Measurements from ENCODE around the gene TIMM10.
A peak's percentile ranks its signal among the peaks of the same experiment; 100 is the strongest.

TIMM10 gene

GRCh38 chr11:57497303-57498247, 33.0 kb downstream of the TIMM10 start:
- in situ Hi-C loops (cut with HindIII; ENCODE audit: low pct_unique_long_range_greater_than_20kb, low sequenced_read_pairs), result no loop called here
- TF ChIP-seq JUND (IDR thresholded peaks at IDR 0.05; ENCODE audit: low read depth), result no peak
- no peak for DNase-seq (ENCODE audit: low read depth in 1 of 2, low spot score in 1 of 2)

GRCh38 chr11:57496109-57496820, 34.3 kb downstream of the TIMM10 start:
- no peak for TF ChIP-seq JUND (IDR thresholded peaks at IDR 0.05; ENCODE audit: low read depth)
- no peak for DNase-seq (ENCODE audit: low read depth in 1 of 2, low spot score in 1 of 2)
- in situ Hi-C loops (cut with HindIII; ENCODE audit: low pct_unique_long_range_greater_than_20kb, low sequenced_read_pairs), result no loop called here

- no peak for TF ChIP-seq JUND (IDR thresholded peaks at IDR 0.05; ENCODE audit: low read depth)
- DNase-seq (ENCODE audit: low read depth in 1 of 2, low spot score in 1 of 2), result peak; percentile 73 to 85
- in situ Hi-C loops (cut with HindIII; ENCODE audit: low pct_unique_long_range_greater_than_20kb, low sequenced_read_pairs), result no loop called here
Measured at GRCh38 chr11:57493507-57494503, 36.7 kb downstream of the TIMM10 start.

GRCh38 chr11:57491371-57492061, 39.0 kb downstream of the TIMM10 start:
- in situ Hi-C loops (cut with HindIII; ENCODE audit: low pct_unique_long_range_greater_than_20kb, low sequenced_read_pairs), result no loop called here

DNA sequence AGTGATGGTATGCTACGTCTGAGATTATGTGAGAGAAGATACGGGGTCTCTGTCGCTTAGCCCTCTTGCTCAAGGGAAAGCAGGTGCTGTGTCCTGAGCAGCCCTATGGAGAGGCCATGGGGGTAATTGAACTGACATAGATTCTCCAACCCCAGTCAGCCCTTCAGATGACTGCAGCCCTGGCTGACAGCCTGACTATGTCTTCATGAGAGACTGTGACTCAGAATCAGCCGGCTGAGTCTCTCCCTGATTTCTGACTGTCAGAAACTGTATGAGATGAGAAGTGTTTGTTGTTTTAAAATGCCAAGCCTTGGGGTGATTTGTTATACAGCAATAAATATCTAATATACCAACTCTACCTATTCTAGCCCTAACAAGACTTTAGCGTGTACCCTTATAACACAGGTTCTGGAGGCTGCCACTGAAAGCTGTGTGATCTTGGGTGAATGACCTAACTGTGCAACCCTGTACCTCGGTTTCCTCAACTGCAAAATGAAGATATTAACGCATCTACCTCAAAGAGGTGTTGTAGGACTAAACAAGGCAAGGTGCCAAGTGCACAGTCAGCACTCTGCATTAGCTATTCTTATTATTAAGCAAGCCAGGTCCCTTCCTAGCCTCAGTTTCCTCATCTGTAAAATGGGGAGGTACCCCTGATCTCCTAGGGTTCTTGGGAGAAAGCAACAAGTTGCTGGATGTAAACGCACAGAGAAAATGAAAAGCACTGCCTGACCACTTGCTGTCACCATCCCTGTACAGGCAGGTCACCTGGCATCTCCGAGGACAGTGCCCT, 39.9 kb downstream of the TIMM10 start:
- TF ChIP-seq JUND (IDR thresholded peaks at IDR 0.05; ENCODE audit: low read depth), result no peak
- in situ Hi-C loops (cut with HindIII; ENCODE audit: low pct_unique_long_range_greater_than_20kb, low sequenced_read_pairs), result no loop called here
- no peak for DNase-seq (ENCODE audit: low read depth in 1 of 2, low spot score in 1 of 2)

More at GRCh38 chr11:57491371-57492061, 39.0 kb downstream of the TIMM10 start:
- TF ChIP-seq JUND (IDR thresholded peaks at IDR 0.05; ENCODE audit: low read depth), result no peak
- peak in 1 of 2 experiments; percentile 65 for DNase-seq (ENCODE audit: low read depth in 1 of 2, low spot score in 1 of 2)

DNA sequence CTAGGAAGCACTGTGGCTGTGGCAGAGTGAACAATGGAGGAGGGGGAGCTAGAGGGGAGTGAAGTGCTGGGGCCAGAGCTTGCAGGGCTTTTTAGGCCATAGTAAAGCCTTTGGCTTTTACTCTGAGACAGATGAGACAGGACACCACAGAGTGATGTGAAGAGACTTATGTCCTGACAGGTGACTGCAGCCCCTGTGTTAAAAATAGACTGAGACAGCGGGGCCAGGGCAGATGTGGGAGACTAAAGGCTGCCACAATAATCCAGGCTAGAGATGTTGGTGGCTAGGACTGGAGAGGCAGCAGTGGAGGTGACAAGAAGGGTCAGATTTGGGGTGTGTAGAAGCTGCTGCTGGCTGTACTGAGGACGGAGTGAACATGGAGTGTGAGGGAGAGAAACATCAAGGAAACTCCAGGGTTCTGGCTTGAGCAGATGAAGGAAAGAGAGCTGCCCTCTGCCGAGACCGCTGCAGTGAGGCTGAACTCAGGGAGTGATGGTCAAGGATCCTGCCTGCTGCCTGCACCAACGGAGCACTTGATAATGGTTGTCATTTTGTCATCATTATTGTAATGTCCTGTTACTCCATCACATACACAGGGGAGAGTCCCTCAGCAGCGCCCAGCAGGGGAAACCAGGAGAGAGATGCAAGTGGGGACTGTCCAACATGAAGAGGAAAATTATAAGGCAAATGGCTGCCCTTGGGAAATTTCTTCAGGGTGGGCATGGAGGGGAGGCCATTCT, 42.5 kb downstream of the TIMM10 start:
- in situ Hi-C loops (cut with HindIII; ENCODE audit: low pct_unique_long_range_greater_than_20kb, low sequenced_read_pairs), result no loop called here
- no peak for TF ChIP-seq JUND (IDR thresholded peaks at IDR 0.05; ENCODE audit: low read depth)
- DNase-seq (ENCODE audit: low read depth in 1 of 2, low spot score in 1 of 2), result no peak

- no peak for DNase-seq (ENCODE audit: low read depth in 1 of 2, low spot score in 1 of 2)
- in situ Hi-C loops (cut with HindIII; ENCODE audit: low pct_unique_long_range_greater_than_20kb, low sequenced_read_pairs), result no loop called here
- no peak for TF ChIP-seq JUND (IDR thresholded peaks at IDR 0.05; ENCODE audit: low read depth)
Measured at GRCh38 chr11:57487021-57487778, 43.4 kb downstream of the TIMM10 start.

DNA sequence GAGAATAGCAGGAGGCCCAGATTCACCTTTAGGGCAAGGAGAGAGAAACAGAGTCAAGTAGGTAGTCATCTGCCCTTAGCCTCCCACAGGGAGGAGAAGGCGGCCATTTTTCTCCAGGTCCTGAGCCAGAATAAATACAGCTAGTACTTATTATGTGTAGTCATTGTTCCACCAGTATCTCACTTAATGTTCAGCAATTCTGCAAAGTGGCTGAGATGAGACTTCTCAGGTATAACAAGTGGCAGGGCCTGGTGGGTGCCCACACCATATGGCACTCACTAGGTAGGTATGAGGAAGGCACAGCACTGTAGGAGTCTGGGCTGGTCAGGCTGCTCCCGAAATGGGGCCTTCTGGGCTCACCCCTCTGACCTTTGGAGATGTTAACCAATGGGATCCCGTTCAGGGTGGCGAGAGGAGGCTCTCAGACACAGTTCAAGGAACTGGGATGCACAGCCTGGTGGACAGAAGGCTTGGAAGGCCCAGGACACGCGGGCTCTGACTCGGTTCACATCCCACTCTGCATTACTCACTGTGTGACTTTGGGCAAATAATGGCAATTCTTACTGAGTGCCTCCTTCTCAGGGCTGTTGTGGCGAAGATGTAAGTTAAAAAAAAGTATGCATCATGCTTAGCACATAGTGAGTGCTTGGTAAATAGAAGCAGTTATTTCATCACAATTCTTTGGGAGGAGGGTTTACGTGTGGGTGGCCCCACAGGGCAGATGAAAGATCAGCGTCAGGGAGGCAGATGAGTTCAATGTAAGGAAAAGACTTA, 45.1 kb downstream of the TIMM10 start:
- TF ChIP-seq JUND (IDR thresholded peaks at IDR 0.05; ENCODE audit: low read depth), result no peak
- in situ Hi-C loops (cut with HindIII; ENCODE audit: low pct_unique_long_range_greater_than_20kb, low sequenced_read_pairs), result no loop called here
- no peak for DNase-seq (ENCODE audit: low read depth in 1 of 2, low spot score in 1 of 2)

- TF ChIP-seq JUND (IDR thresholded peaks at IDR 0.05; ENCODE audit: low read depth), result no peak
- in situ Hi-C loops (cut with HindIII; ENCODE audit: low pct_unique_long_range_greater_than_20kb, low sequenced_read_pairs), result no loop called here
- DNase-seq (ENCODE audit: low read depth in 1 of 2, low spot score in 1 of 2), result no peak
Measured at GRCh38 chr11:57484141-57484710, 46.3 kb downstream of the TIMM10 start.
